T-helper 1 cell treated with Interleukin-12 subunit alpha and Interleukin-12 subunit beta and Interleukin-4 antibody, amounts not matched to agents 30 ng/mL and 1 ng/mL, for 36 hours (primary cell): ENCODE results near the gene FTH1. TPM values are rescaled to one million over a fixed set of nuclear protein-coding genes. Genes with fewer than 3 reads are reported as not detected.

Experiments
- intact Hi-C: fragments of 100-400 bp; cut with micrococcal nuclease; formaldehyde crosslinking; loops from one replicate; pipeline ENCODE4 v1.15.1; 2024
- total RNA-seq: library from RNA; stranded (reverse); gene quantifications from 2 replicates; pipeline ENCODE4 v1.2.3, GENCODE V29; 2022

The FTH1 gene
- total RNA-seq, 1 donor from 2014 or later = 1,168 TPM

DNA sequence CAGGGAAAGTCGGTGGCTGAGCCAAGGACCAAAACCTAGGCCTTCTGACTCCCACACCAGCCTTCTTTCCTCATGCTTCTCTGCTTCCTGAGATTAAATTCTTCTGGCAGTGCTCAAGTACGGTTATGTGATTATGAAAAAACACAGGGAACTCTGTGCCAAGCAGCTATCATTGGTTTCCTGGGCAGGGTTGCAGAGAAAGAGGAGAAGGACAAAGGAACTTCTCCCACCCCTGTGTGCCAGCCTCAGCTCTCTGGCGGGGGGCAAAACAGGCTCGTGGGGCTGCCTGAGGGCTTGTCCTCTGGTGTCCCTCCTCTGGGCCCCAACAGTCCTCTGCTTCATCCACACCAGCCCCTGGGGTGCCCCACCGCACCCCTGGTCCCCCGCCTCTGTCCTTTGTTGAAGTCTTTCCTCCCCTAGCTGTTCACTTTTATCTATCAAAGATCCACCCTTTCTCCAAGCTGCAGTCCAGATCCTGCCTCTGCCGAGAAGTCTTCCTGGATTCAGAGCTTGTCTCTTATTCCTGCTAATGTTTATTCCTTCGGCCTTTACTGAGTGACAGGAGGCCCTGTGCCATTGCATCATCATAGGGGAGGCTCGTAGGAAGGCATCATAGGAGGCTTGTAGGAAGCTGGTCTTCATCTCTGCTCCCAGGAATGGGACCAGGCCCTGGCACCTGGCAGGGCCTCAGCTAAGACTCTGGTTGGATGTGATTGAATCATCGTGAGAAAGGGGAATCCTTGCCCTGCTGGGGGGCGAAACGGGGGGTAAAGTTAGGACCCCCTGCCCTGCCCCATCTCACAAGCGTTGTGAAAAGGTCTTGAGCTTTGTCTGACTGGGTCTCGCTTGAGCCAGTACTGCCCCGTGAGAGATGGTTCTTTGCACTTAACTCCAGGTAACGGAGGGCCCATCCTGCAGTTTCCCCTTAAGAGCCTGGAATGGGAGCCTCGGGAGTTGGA is 11.5 kb upstream of the FTH1 start:
- intact Hi-C loops = no loop called here

DNA sequence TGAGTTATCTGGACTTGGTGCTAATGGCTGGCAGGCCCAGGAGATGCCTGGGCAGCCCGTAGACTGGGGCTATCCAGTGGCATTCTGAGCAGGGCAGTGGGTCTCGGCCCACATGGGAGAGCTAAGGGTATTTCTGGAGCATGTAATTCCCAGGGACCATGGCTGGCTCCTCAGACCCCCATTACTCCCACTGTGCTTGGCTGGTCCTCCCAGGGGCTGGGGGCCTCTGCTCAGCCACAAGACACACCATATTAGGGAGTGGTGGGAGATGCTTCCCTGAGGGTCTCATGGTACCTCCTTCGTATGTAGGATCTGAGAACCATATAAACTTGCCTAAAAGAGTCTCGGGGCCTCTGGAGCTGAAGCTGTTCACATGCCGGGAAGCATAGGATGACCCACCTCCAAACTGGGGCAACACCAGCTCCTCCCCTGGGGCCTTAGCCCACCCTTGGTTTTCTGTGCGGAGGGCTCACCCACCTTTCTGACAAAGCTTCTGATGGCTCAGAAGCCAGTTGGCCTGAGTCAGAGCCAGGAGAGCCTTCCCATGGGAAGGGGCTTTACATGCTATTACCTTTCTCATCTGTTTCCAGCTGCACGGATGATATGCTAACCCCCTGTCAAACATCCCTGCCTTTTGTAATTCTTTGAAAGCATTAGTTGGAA is 9.5 kb upstream of the FTH1 start:
- intact Hi-C loops = no loop called here

DNA sequence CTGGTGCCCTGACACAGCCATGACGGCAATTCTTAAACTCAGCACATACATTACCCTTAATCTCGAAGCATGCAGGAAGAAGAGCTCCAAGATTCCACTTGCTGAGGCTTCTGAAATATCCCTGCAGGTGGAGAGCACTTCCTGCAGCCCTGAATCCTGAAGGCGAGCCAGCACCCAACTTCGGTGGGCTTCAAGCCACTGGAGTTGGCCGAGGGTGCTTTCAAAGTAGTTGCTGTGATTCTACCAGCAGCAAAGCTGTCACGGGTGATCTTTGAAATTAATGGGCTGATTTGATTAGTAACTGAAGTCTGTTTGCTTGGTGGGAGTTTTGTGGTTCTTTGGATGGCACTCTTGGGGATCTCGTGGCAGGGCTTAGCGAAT is 9.0 kb upstream of the FTH1 start:
- intact Hi-C loops = no loop called here

DNA sequence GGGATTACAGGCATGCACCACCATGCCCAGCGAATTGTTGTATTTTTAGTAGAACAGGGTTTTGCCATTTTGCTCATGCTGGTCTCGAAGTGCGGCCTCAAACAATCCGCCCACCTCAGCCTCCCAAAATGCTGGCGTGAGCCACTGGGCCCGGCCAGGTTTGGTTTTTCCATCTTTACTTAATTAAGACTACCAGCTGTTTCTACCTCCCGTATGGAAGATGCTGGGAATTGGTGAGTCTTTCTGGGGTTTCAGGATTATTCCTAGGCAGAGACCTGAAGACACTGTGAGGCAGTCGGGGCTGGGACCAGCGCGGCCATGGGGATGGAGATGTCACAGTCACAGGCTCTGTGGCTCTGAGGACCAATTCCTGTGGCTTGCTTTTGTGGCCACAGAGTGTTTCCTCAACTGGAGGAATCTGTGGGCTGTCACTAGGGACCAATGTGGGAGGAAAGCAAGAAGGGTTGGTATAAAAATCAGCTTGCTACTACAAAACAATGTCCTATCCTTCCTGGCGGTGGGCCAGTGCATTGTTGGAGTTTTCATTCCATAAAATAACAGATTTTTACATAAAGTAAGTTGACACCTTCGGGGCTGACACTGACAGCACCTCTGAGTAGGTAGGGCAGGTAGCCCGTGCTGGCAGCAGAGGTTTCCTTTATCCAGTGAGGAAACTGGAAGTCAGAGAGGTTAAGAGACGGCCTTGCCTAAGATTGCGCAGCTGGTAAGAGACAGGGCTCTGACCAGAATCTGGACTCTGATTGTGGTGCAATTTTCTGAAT is 8.4 kb upstream of the FTH1 start:
- intact Hi-C loops = no loop called here

DNA sequence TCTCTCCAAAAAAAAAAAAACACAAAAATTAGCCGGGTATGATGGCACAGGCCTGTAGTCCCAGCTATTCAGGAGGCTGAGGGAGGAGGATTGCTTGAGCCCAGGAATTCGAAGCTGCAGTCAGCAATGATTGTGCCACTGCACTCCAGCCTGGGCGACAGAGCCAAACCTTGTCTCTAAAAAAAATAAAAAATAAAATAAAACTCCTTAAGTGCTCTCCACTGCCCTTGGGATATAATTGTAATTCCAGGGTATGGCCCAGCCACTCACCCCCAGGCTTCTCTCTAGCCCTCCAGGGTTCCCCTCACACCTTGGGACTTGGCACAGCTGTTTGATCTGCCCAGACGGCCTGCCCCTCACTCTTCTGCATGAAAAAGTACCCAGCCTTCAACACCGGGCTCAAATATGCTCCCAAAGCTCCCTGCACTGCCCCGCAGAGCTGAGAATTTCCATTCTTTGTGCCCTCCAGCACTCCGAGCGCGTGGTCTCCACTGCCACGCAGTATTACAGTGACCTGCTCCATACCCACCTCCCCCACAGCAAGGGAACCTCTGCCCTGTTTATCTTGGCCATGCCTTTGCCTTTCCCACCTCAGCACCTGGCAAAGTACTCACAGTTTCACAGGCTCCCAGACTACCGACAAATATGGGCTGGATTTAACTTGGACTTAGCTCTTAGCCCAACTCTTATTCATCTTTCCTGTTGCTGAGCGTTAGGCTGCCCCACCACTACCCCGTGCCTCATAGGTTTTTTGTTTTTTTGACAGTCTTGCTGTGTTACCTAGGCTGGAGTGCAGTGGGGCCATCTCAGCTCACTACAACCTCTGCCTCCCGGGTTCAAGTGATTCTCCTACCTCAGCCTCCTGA is 7.6 kb upstream of the FTH1 start:
- intact Hi-C loops = no loop called here

DNA sequence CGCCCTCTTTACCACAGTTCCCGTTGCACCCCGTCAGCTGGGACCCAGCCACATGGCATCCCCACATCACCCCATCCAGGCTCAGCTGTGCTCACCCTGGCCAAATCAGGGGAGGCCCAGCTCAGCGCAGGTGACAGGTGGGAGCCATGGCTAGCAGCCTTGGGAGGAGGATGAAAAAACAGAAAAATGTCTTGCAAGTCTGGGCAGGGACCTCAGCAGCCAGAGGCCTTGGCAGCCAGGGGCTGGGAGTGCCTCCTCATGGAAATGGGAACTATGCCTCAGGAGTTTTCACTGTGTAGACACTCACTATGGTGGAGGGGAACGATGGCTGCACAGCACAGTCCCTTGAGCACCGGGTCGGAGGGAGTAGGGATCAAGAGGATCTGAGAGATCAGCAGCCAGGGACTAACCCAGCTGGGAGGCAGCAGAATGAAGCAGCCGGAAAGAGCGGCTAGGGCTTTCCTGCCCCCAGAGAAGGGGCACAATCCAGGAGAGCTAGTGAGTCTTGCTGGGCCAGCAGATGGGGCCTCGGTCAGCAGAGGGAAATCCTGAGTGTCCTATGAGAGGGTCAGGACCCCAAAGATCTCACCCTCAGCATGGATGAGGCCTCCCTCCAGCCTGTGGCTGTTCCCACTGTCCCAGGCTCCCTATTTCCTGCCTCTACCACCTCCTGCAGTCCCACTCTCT is 6.2 kb upstream of the FTH1 start:
- intact Hi-C loops = no loop called here

DNA sequence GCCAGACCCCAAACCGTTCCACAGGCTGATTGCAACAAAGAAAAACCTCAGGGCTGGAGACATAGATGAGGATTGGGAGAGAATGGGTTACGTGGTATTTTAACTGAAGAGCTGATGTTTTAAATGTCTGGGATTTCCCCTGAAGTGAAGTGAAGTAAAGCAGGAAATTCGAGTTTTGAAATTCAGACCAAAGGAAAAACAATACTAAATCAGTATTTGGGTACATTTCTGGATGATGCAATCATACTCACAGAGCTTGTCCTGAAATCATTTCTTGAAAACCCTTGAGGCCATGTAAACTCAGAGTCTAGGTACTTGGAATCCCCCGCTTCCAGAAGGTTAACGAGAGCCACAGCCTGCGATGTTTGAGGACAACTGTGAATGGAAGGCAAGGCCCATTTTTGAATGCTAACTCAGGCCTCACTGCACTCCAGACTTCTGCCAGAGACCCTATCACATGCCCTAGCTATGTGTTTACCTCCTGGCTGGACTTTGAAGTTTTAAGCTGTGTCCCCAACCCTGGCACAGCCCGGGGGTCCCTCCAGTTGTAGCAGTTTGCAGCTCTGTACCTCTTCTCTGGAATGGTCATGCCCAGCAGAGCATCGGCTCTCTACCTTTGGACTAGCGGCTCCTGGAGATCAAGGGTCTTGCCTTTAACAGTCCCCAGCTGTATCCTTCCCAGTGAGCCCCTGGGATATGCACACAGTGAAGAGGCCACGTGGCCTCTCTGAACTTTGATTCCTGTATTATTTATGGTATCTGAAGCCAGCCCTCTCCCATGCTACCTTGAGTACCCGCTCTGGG is 5.4 kb upstream of the FTH1 start:
- intact Hi-C loops = loop anchor here (1.0 kb wide), 1 partner anchor 52 kb away; no protein-coding TSS in a partner anchor

DNA sequence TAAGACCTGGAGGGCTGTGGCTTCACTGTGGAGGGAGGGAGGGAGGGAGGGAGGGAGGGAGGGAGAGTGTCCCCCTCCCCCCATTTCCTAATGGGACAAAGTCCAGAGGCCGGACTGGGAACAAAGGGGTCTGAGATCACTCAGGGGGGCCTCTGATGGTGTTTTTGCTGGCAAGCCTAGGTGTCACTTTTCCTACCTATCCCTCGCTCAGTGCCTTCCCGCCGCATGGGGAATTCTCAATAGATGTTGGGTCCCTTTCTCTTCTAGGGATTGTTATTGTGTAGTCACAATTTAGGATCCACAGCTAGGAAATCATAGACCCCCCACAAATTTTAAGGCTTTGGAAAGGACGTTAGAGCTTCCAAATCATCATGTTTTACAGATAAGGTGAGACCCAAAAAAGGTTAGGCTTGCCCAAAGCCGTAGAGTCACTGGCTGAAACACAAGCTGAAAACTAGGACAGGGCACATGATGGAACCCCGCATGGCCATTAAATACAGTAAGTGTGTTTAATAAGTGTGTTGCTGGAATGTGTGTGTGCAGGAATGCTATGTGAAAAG is 4.8 kb upstream of the FTH1 start:
- intact Hi-C loops = loop anchor here (1.0 kb wide), 1 partner anchor 53 kb away; no protein-coding TSS in a partner anchor

DNA sequence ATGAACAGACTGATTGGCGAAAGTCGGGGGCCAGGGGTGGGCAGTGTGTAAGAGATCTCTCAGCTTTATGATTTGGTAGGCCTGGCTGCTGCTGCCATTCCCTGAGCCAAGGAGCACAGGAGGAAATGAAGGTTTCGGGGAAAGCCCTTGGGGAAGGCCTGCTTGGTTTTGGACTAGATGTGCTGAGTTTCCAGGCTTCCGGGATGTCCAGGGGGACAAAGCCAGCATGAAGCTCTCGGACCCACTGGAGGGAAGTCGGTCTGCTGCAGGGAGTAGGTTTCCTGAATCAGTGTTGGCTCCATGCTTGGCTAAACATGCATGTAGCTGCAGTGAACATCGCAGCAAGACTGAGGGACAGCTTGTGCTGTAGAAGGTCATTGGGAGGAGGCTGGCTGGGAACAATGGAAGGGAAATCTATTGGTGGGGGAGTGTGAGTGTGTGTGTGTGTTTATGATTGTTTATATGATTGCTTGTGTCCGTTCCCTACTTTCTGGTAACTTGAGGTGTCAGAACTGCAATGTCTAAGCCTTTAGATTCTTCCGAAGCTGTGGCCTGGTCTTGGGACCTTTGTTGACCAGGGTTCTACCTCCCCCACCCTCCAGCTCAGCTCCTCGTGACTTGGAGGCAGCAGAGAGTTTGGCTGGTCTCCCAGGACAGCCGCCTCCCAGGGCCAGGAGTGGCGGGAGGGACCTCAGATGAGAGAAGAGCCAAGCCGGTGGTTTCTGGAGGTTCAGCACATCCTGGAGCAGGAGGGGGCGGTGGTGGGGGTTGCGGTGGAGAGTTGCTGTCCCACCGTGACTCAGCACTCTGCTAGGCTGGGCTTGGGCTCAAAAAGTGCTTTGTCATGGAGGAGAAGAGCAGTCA is 4.0 kb upstream of the FTH1 start:
- intact Hi-C loops = loop anchor here (1.0 kb wide), 1 partner anchor 54 kb away; no protein-coding TSS in a partner anchor

DNA sequence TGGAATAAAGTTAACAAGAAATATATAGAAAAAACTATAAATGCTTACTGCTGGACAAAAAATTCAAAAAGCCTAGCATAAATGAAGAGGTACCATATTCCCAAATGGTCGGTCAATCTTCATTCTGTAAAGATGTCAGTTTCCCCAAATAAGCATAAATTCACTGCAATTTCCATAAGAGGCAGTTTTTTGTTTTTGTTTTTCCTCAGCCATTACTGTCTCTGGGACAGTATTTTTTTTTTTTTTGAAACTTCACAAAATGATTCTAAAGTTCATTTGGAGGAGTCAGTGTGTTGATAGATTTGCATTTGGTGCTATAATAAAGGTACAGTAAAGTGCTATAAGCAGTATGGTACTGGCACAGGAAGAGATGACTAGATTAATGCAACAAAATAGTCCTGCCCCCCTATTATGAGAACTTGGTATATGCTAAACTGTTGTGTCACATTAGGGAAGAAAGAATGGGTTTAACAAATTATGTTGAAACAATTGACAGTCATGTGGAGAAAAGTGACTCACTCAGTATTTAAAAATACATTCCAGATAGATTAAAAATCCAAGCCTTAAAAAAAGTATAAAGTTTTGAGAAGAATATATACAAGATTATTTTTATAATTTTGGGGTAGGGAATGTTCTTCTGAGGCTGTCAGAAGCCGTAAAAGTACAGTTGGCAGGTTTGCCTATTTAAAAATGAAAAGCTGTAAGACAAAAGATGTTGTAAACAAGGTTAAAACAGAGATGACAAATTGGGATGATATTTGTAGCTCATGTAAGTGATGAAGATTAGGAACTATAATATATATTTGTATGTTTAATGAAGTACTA is 2.6 kb upstream of the FTH1 start:
- intact Hi-C loops = loop anchor here (5.0 to 10.0 kb wide), 4 partner anchors 153 to 1053 kb away; partner anchors contain the start of genes FADS1 and SLC3A2

DNA sequence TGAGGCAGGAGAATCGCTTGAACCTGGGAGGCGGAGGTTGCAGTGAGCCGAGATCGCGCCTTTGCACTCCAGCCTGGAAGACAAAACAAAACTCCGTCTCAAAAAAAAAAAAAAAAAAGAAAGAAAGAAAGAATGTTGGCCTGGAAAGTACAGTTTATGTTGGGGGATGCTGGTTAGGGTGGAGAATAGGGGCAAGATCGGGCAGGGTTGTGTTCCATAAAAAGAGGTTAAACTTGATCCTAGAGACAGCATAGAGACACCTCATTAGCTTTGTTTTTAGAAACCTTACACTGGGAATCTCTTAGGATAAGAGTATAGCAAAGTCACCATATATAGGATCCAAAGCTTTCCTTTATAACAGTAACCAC is 1.9 kb upstream of the FTH1 start:
- intact Hi-C loops = loop anchor here (5.0 to 10.0 kb wide), 4 partner anchors 152 to 1052 kb away; partner anchors contain the start of genes FADS1 and SLC3A2

DNA sequence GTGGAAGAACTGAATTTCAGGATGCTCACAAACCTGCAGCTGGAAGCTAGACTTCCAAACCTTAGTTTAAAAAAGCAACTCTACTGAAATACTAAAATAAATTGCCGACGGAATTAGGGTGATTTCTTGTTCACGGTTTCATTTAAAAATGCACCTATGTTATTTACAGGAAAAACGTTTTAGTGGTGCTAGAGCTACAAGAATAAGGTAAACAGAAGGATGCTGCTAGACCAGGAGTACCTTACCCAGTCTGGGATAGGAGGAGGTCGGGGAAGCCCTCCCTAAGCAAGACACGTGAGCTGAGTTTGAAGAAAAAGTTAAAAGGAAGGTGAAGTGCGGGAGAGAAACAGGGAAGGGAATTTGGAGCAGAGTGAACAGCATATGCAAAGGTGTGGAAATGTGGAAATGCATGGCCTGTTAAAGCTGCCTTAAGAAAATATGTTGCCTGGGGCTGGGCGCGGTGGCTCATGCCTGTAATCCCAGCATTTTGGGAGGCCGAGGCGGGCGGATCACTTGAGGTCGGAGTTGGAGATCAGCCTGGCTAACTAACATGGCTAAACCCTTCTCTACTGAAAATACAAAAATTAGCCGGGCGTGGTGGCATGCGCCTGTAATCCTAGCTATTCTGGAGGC is 1.4 kb upstream of the FTH1 start:
- intact Hi-C loops = loop anchor here (1.0 to 10.0 kb wide), 5 partner anchors 152 to 1052 kb away; partner anchors contain the start of genes FADS1 and SLC3A2

DNA sequence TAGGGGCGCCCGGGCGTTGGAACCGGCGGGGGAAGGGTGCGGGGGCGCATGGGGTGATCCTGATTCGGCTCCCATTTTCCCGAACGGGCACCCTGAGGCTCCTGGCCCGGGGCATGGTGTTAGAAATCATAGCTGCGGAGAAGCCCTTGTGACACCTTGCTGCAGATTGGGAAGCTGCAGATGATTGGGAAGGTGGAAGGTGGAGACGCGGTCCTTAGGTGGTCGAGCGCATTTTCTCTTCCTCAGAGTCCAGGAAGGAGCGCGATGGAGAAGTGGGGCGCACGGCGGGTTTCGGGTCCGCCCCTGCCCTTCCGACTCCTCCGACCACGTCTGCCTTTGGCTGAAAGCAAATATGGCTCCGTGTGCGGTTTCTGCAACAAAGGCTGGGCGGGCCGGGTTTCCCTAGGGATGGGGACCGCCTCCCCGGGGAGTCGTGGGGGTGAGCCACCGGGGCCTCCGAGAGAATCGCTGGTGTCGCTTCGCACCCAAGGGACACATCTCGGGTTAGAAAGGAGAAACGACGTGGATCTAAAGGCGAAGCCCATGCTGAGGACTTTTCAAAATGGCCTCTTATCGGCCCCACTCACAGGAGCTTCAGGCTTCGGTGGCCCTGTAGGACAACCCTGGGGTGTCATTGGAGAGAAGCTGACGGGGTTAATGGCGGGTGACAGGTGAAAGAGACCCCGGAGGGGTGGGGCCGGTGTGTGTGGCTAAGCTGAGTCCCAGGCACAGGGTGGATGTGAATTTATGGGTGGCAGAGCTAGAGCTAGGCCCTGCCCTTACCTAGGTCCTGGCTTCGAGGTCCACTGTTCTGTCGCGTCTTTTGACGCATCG is 707 bp upstream of the FTH1 start:
- intact Hi-C loops = loop anchor here (1.0 to 10.0 kb wide), 11 partner anchors 57 to 1051 kb away; partner anchors contain the start of genes CPSF7, FADS1, FADS3 and FEN1

DNA sequence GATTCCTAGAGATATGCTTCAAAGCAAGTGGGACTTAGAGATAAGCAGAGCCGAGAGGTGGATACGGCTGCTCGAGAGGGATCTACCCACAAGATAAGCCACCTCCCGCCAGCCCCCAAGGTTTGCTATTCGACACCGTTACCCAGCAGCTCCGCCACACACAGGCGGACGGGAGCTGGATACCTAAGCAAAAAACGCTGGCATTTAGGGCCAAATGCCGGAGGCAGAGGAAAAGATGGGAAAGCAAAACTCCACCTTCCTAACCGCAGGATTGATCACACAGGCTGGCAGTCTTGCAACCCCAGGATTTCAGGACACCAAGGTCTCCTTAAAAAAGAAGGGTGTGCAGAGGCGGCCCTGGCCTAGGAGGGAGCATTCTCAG is 709 bp downstream of the FTH1 start:
- intact Hi-C loops = loop anchor here (1.0 to 10.0 kb wide), 10 partner anchors 59 to 1049 kb away; partner anchors contain the start of genes CPSF7, FADS1, FADS3 and FEN1

DNA sequence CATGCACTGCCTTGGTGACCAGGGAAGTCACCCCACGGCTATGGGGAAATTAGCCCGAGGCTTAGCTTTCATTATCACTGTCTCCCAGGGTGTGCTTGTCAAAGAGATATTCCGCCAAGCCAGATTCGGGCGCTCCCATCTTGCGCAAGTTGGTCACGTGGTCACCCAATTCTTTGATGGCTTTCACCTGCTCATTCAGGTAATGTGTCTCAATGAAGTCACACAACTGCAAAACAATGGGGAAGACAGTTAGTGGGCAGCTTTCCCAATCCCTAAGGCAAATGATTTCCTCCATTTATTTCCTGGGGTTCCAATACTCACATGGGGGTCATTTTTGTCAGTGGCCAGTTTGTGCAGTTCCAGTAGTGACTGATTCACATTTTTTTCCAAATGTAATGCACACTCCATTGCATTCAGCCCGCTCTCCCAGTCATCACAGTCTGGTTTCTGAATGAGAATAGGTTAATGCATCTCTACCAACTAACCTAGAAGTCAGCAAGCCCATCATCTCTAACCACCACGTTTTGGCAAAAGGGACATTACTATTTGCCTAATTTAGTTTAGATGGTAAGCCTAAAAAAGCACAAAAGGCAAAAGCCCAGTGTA is 2.7 kb downstream of the FTH1 start:
- intact Hi-C loops = loop anchor here (1.0 to 10.0 kb wide), 5 partner anchors 65 to 1047 kb away; partner anchors contain the start of genes FADS1 and SLC3A2
